Activated CD4-positive, alpha-beta T cell treated with anti-CD3 and anti-CD28 coated beads, Interleukin-2, amount 10 ng/mL, durations not matched to agents 24 days and 14 days (primary cell): Measurements from ENCODE around the gene LEPROT. TPM values are rescaled to one million over a fixed set of nuclear protein-coding genes. Genes with fewer than 3 reads are reported as not detected.
"Not testable (repeated sequence)": the region's sequence is repeated elsewhere in the genome, so short reads cannot be mapped to it uniquely, and the experiment has no call there.

Source experiments
- DNase-seq: peaks from one replicate; pipeline ENCODE4 v3.0.0; 2022
- H3K27ac Mint-ChIP-seq: one replicate; pipeline ENCODE4 v1.8.0; 2022; ENCODE audit warnings: mild to moderate bottlenecking, mixed read lengths
- H3K27me3 Mint-ChIP-seq: one replicate; pipeline ENCODE4 v1.8.0; 2022; ENCODE audit warnings: mixed read lengths
- H3K36me3 Mint-ChIP-seq: one replicate; pipeline ENCODE4 v1.8.0; 2022; ENCODE audit warnings: low read depth, mild to moderate bottlenecking, mixed read lengths
- H3K4me1 Mint-ChIP-seq: one replicate; pipeline ENCODE4 v1.8.0; 2021; ENCODE audit warnings: mixed read lengths
- H3K4me3 Mint-ChIP-seq: one replicate; pipeline ENCODE4 v1.8.0; 2022; ENCODE audit warnings: mild to moderate bottlenecking, moderate library complexity, mixed read lengths
- H3K9me3 Mint-ChIP-seq: one replicate; pipeline ENCODE4 v1.8.0; 2021; ENCODE audit warnings: mixed read lengths
- intact Hi-C: fragments of 100-400 bp; cut with micrococcal nuclease; formaldehyde crosslinking; loops from one replicate; pipeline ENCODE4 v1.15.1; 2023
- total RNA-seq: library from RNA; stranded (reverse); gene quantifications from 2 replicates; pipeline ENCODE4 v1.2.3, GENCODE V29; 2022

LEPROT gene
- total RNA-seq, 1 donor from 2014 or later, result 20.2 TPM

GRCh38 chr1:65434255-65434654 is 13.8 kb downstream of the LEPROT start:
- H3K9me3 Mint-ChIP-seq, result no peaks in the 10 kb centered on the region
- H3K27me3 Mint-ChIP-seq, result no peaks in the 10 kb centered on the region
- H3K36me3 Mint-ChIP-seq, result peaks cover 9% of the 10 kb centered on the region
- H3K4me1 Mint-ChIP-seq, result peaks cover 13% of the 10 kb centered on the region
- no peak for DNase-seq
- no peak overlapping the region for H3K4me3 Mint-ChIP-seq
- intact Hi-C loops, result loop anchor here (5.0 kb wide), 1 partner anchor 42 kb away; no protein-coding TSS in a partner anchor
- H3K27ac Mint-ChIP-seq, result no peak overlapping the region

GRCh38 chr1:65434760-65435159 is 14.3 kb downstream of the LEPROT start:
- Mint-ChIP-seq H3K27me3 (no peaks in the 10 kb centered on the region), H3K9me3 (no peaks in the 10 kb centered on the region), H3K36me3 (peaks cover 9% of the 10 kb centered on the region), H3K4me3 (no peak overlapping the region), H3K4me1 (peaks cover 12% of the 10 kb centered on the region), H3K27ac (no peak overlapping the region)
- no peak for DNase-seq
- intact Hi-C loops, result loop anchor here (5.0 kb wide), 1 partner anchor 42 kb away; no protein-coding TSS in a partner anchor

- Mint-ChIP-seq H3K27me3 (peaks cover 2% of the 10 kb centered on the region), H3K27ac (no peak overlapping the region), H3K4me1 (peaks cover 9% of the 10 kb centered on the region), H3K4me3 (no peak overlapping the region), H3K36me3 (peaks cover 9% of the 10 kb centered on the region), H3K9me3 (no peaks in the 10 kb centered on the region)
- intact Hi-C loops, result no loop called here
- no peak for DNase-seq
These were observed 15.5 kb downstream of the LEPROT start for GRCh38 chr1:65435987-65436386.

GRCh38 chr1:65437616-65438015 is 17.1 kb downstream of the LEPROT start:
- intact Hi-C loops, result no loop called here
- no peak overlapping the region for H3K27ac Mint-ChIP-seq
- H3K36me3 Mint-ChIP-seq, result peaks cover 9% of the 10 kb centered on the region
- peaks cover 2% of the 10 kb centered on the region for H3K27me3 Mint-ChIP-seq
- no peak for DNase-seq
- peaks cover 2% of the 10 kb centered on the region for H3K4me1 Mint-ChIP-seq
- no peak overlapping the region for H3K4me3 Mint-ChIP-seq
- no peaks in the 10 kb centered on the region for H3K9me3 Mint-ChIP-seq

- Mint-ChIP-seq H3K27me3 (peaks cover 2% of the 10 kb centered on the region), H3K4me3 (no peak overlapping the region), H3K27ac (no peak overlapping the region), H3K4me1 (peaks cover 2% of the 10 kb centered on the region), H3K9me3 (no peaks in the 10 kb centered on the region), H3K36me3 (peaks cover 3% of the 10 kb centered on the region)
- intact Hi-C loops, result no loop called here
- DNase-seq, result no peak
These were observed 19.9 kb downstream of the LEPROT start for GRCh38 chr1:65440322-65440900.

GRCh38 chr1:65440915-65441314 is 20.4 kb downstream of the LEPROT start:
- Mint-ChIP-seq H3K27ac (no peak overlapping the region), H3K27me3 (peaks cover 4% of the 10 kb centered on the region), H3K9me3 (no peaks in the 10 kb centered on the region), H3K4me1 (peaks cover 2% of the 10 kb centered on the region), H3K36me3 (peaks cover 3% of the 10 kb centered on the region), H3K4me3 (no peak overlapping the region)
- intact Hi-C loops, result no loop called here
- no peak for DNase-seq

DNA sequence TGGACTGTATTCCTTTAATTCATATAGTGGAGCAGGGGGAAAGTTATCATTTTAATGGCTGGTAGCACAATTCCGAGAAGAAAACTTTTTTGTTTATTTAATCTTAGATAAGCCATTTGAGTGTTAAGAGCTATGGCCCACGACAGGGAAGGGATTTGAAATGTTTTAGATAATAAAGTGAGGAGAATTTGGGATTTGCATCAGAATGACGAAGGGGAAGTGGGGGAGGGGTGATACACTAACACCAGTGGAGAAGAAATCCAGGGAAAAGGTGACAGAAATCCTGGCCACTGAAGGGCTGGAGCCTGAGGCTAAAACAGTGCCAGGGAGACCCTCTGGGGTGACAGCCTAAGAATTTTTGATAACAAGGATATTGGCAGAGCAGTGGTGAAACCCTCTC is 21.0 kb downstream of the LEPROT start:
- Mint-ChIP-seq H3K4me3 (no peak overlapping the region), H3K27ac (no peak overlapping the region), H3K27me3 (peaks cover 5% of the 10 kb centered on the region), H3K9me3 (no peaks in the 10 kb centered on the region), H3K36me3 (no peaks in the 10 kb centered on the region), H3K4me1 (peaks cover 2% of the 10 kb centered on the region)
- intact Hi-C loops, result no loop called here
- no peak for DNase-seq

DNA sequence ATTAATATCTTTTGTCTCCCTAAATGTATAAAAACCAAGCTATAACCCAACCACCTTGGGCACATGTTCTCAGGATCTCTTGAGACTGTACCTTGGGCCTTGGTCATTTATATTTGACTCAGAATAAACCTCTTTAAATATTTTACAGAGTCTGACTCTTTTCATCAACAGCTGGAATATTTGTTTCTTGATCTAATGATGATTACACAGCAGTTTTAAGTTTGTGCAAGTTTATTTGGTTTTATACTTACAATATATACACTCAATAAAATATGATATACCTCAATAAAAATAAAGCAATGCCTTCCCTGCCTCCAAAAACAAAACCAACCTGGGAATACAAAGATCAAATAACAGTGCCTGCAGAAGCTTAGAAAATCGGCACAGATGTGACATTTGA is 22.0 kb downstream of the LEPROT start:
- H3K36me3 Mint-ChIP-seq, result no peaks in the 10 kb centered on the region
- H3K27ac Mint-ChIP-seq, result no peak overlapping the region
- no peak for DNase-seq
- H3K9me3 Mint-ChIP-seq, result no peaks in the 10 kb centered on the region
- H3K4me3 Mint-ChIP-seq, result no peak overlapping the region
- intact Hi-C loops, result no loop called here
- H3K4me1 Mint-ChIP-seq, result no peaks in the 10 kb centered on the region
- H3K27me3 Mint-ChIP-seq, result peaks cover 5% of the 10 kb centered on the region

GRCh38 chr1:65443647-65444046 is 23.2 kb downstream of the LEPROT start:
- H3K36me3 Mint-ChIP-seq, result no peaks in the 10 kb centered on the region
- no peak for DNase-seq
- H3K27me3 Mint-ChIP-seq, result peaks cover 5% of the 10 kb centered on the region
- no peaks in the 10 kb centered on the region for H3K4me1 Mint-ChIP-seq
- no peak overlapping the region for H3K4me3 Mint-ChIP-seq
- intact Hi-C loops, result no loop called here
- H3K9me3 Mint-ChIP-seq, result no peaks in the 10 kb centered on the region
- no peak overlapping the region for H3K27ac Mint-ChIP-seq

DNA sequence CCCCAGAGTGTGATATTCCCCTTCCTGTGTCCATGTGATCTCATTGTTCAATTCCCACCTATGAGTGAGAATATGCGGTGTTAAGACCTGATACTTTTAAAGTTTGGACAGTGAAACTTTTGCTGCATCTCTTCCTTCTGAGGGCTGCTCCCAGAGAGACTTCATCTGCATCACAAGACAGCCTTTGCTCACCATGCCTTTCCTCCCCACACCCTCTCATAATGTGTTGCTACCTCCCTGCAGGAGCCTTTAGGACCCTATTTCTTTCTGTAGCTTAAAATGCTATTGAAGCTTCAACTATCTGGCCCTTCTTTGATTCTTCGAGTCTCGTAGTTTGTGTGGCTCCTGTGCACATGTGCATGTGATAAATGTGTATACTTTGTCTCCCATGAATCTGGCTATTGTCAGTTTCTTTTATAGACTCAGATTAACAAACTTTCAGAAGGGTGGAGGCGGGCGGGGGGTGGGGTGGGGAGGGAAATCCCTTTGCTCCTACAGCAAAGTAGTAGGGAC is 23.7 kb downstream of the LEPROT start:
- Mint-ChIP-seq H3K4me3 (no peak overlapping the region), H3K27me3 (peaks cover 5% of the 10 kb centered on the region), H3K36me3 (no peaks in the 10 kb centered on the region), H3K4me1 (no peaks in the 10 kb centered on the region), H3K27ac (no peak overlapping the region), H3K9me3 (no peaks in the 10 kb centered on the region)
- DNase-seq, result no peak
- intact Hi-C loops, result no loop called here

DNA sequence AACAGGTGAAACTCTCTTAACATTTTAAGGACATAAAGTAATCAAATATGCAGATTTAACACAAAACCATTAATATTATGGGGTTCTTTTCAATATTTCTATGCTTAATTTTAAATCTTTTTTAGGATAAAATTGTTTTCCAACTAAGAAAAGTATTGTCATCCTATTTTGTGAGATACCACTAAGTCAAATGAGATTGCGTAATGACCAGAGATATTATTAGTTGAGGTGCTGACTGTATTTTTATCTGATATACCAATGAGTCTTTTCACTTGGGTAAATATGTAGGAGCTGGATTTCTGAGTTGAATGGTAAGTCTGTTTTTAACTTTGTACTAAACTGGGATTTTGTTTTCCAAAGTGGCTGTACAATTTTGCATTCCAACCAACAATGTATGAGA is 25.4 kb downstream of the LEPROT start:
- H3K4me1 Mint-ChIP-seq, result no peaks in the 10 kb centered on the region
- H3K27ac Mint-ChIP-seq, result no peak overlapping the region
- H3K36me3 Mint-ChIP-seq, result no peaks in the 10 kb centered on the region
- H3K9me3 Mint-ChIP-seq, result no peaks in the 10 kb centered on the region
- H3K4me3 Mint-ChIP-seq, result no peak overlapping the region
- intact Hi-C loops, result no loop called here
- no peak for DNase-seq
- H3K27me3 Mint-ChIP-seq, result peaks cover 2% of the 10 kb centered on the region

GRCh38 chr1:65449214-65449823 is 28.9 kb downstream of the LEPROT start:
- Mint-ChIP-seq H3K4me3 (no peak overlapping the region), H3K27ac (no peak overlapping the region), H3K9me3 (no peaks in the 10 kb centered on the region), H3K27me3 (peaks cover 2% of the 10 kb centered on the region), H3K36me3 (no peaks in the 10 kb centered on the region), H3K4me1 (no peaks in the 10 kb centered on the region)
- no peak for DNase-seq
- intact Hi-C loops, result no loop called here

GRCh38 chr1:65455678-65456077 is 35.2 kb downstream of the LEPROT start:
- H3K27ac Mint-ChIP-seq, H3K36me3 Mint-ChIP-seq, intact Hi-C loops, H3K9me3 Mint-ChIP-seq, DNase-seq, H3K27me3 Mint-ChIP-seq, H3K4me3 Mint-ChIP-seq: not testable (repeated sequence)
- H3K4me1 Mint-ChIP-seq, result peaks cover 22% of the 10 kb centered on the region

DNA sequence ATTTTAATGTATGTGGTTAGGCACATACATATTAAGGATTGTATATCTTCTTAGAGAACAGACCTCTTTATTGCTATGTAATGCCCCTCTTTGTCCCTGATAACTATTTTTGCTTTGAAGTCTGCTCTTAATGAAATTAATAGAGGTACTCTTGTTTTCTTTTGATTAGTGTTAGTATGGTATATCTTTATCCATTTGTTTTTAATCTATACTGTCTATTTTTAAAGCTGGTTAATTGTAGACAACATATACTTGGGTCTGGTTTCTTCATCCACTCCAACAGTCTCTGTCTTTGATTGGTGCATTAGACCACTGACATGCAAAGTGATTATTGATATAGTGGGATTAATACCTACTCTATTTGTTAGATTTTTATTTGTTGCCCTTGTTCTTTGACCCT is 36.0 kb downstream of the LEPROT start:
- Mint-ChIP-seq H3K4me3 (no peak overlapping the region), H3K36me3 (no peaks in the 10 kb centered on the region), H3K27me3 (no peaks in the 10 kb centered on the region), H3K9me3 (peaks cover 7% of the 10 kb centered on the region), H3K4me1 (peaks cover 22% of the 10 kb centered on the region), H3K27ac (no peak overlapping the region)
- intact Hi-C loops, result no loop called here
- no peak for DNase-seq

DNA sequence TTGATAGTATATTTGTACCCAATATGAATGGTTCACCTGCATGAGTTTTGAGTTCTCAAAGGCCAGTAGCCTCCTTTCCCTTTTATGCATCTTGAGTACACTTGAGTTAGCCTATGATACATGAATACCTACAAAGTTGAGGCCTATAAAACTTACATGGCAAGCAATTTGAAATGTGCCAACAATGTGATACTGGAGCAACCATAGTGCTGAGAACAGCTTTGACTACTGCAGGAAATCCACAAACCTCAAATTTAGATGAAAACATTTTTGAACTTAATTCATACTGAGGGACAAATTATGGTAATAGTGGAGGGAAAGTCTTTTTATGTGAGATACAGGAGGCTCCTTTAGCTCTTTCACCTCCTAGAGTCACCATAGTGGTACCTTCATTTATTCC is 37.4 kb downstream of the LEPROT start:
- H3K4me3 Mint-ChIP-seq, result no peak overlapping the region
- no peaks in the 10 kb centered on the region for H3K36me3 Mint-ChIP-seq
- intact Hi-C loops, result no loop called here
- no peak overlapping the region for H3K27ac Mint-ChIP-seq
- peak; percentile 57 for DNase-seq
- peaks cover 22% of the 10 kb centered on the region for H3K4me1 Mint-ChIP-seq
- H3K9me3 Mint-ChIP-seq, result peaks cover 7% of the 10 kb centered on the region
- H3K27me3 Mint-ChIP-seq, result no peaks in the 10 kb centered on the region
